A673 (cell line): ENCODE data around the gene TSHB. TPM values are rescaled to one million over a fixed set of nuclear protein-coding genes. Genes with fewer than 3 reads are reported as not detected.

Source experiments
- BruUV-seq: library from RNA; stranded (reverse); fragments of 400-500 nt; replicated peaks from 2 replicates; lab custom pipeline; 2021; lab: Mats Ljungman, UMichigan
- CTCF ChIA-PET: fragments of 300-600 bp; sonication (Branson Sonifier 250); formaldehyde crosslinking; loops from one replicate; lab custom pipeline; 2022; ENCODE audit warnings: antibody characterized with exemption; lab: Charles Lee
- POLR2A ChIA-PET: fragments of 300-600 bp; sonication (Branson Sonifier 250); formaldehyde crosslinking; loops from one replicate; lab custom pipeline; 2022; ENCODE audit warnings: antibody characterized with exemption; ENCODE audit not compliant: low non-redundant PET; lab: Charles Lee
- DNase-seq: peaks from one replicate; pipeline ENCODE4 v3.0.0-alpha.2; 2015; ENCODE audit warnings: low spot score
- H3K27ac ChIP-seq: fragments of 200-600 bp; sonication (generic); 2 replicates; pipeline ENCODE4 v1.5.1; 2016; ENCODE audit warnings: mixed run types, low read depth, mild to moderate bottlenecking, mixed read lengths, antibody characterized with exemption, low read length; ENCODE audit not compliant: poor library complexity, severe bottlenecking
- H3K27me3 ChIP-seq: fragments of 200-600 bp; sonication (generic); replicated peaks from 2 replicates; pipeline ENCODE4 v1.6.1; 2017; ENCODE audit warnings: mixed run types, low read depth, mild to moderate bottlenecking, mixed read lengths, antibody characterized with exemption, low read length; ENCODE audit not compliant: insufficient read depth, poor library complexity
- H3K36me3 ChIP-seq: fragments of 200-600 bp; sonication (generic); 2 replicates; pipeline ENCODE4 v1.6.1; 2016; ENCODE audit warnings: mixed run types, mild to moderate bottlenecking, mixed read lengths, antibody characterized with exemption, low read length; ENCODE audit not compliant: insufficient read depth, poor library complexity, severe bottlenecking
- H3K4me1 ChIP-seq: fragments of 200-600 bp; sonication (generic); 2 replicates; pipeline ENCODE4 v1.6.1; 2017; ENCODE audit warnings: mixed run types, mild to moderate bottlenecking, mixed read lengths, antibody characterized with exemption, low read length; ENCODE audit not compliant: insufficient read depth, poor library complexity, severe bottlenecking
- H3K4me3 ChIP-seq: fragments of 200-600 bp; sonication (generic); 2 replicates; pipeline ENCODE4 v1.5.1; 2016; ENCODE audit warnings: low read depth, mixed run types, mild to moderate bottlenecking, mixed read lengths, low read length; ENCODE audit not compliant: poor library complexity, severe bottlenecking
- H3K9me3 ChIP-seq: fragments of 200-600 bp; sonication (generic); 2 replicates; pipeline ENCODE4 v1.6.1; 2016; ENCODE audit warnings: mixed run types, low read depth, mild to moderate bottlenecking, mixed read lengths, antibody characterized with exemption, low read length; ENCODE audit not compliant: poor library complexity, severe bottlenecking
- EZH2 ChIP-seq: fragments of 200-600 bp; sonication (generic); IDR thresholded peaks from 2 replicates; pipeline ENCODE4 v1.6.1; 2017; ENCODE audit warnings: borderline replicate concordance, low read depth, mild to moderate bottlenecking, mixed read lengths, antibody characterized with exemption, low read length; ENCODE audit not compliant: poor library complexity, severe bottlenecking
- intact Hi-C: fragments of 100-400 bp; cut with micrococcal nuclease; formaldehyde crosslinking; loops from one replicate; pipeline ENCODE4 v1.10.0; 2022; ENCODE audit not compliant: unreplicated experiment
- total RNA-seq: library from RNA; stranded (reverse); gene quantifications from 2 replicates; pipeline ENCODE4 v1.2.3, GENCODE V29; 2021
- TF ChIP-seq, protein P1 (sequence below): fragments of 300-800, 200-600 bp; sonication (generic); conservative IDR thresholded peaks from 2 replicates; pipeline ENCODE4 v1.5.1; 2017; ENCODE audit warnings: low read depth, mild to moderate bottlenecking, antibody characterized with exemption, low read length, moderate library complexity, mixed read lengths

Gene TSHB
- total RNA-seq, 1 experiment from 2014 or later, result not detected

DNA sequence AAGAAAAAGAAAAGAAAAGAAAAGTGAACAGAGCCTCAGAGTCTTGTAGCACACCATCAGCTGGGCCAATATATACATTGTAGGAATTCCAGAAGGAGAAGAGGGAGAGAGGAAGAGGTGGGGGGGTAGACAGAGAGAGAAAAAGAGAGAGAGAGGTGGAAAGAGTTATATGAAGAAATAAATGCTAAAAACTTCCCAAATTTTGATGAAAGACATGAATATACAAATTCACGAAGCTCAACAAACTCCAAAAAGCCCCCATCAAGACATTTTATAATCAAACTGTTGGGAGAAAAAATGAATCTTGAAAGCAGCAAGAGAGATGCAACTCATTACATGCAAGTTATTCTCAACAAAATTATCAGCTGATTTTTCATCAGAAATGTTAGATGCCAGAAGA is 41.5 kb upstream of the TSHB start:
- no peak for DNase-seq
- Histone ChIP-seq H3K9me3 (peaks cover 18% of the 10 kb centered on the region), H3K36me3 (no peaks in the 10 kb centered on the region), H3K4me1 (no peaks in the 10 kb centered on the region), H3K27ac (no peak overlapping the region), H3K27me3 (peaks cover 9% of the 10 kb centered on the region), H3K4me3 (no peak overlapping the region)
- TF ChIP-seq EZH2, result no peak
- TF ChIP-seq, protein P1, sequence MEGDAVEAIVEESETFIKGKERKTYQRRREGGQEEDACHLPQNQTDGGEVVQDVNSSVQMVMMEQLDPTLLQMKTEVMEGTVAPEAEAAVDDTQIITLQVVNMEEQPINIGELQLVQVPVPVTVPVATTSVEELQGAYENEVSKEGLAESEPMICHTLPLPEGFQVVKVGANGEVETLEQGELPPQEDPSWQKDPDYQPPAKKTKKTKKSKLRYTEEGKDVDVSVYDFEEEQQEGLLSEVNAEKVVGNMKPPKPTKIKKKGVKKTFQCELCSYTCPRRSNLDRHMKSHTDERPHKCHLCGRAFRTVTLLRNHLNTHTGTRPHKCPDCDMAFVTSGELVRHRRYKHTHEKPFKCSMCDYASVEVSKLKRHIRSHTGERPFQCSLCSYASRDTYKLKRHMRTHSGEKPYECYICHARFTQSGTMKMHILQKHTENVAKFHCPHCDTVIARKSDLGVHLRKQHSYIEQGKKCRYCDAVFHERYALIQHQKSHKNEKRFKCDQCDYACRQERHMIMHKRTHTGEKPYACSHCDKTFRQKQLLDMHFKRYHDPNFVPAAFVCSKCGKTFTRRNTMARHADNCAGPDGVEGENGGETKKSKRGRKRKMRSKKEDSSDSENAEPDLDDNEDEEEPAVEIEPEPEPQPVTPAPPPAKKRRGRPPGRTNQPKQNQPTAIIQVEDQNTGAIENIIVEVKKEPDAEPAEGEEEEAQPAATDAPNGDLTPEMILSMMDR, result no peak
- BruUV-seq, result no TSS peak
- CTCF ChIA-PET, result no interaction called here
- intact Hi-C loops, result no loop called here
- POLR2A ChIA-PET, result no interaction called here

GRCh38 chr1:114997510-114998289 is 31.9 kb upstream of the TSHB start:
- ChIA-PET CTCF (no interaction called here), POLR2A (interaction anchor here (0.6 kb wide), 1 partner anchor 1148 kb away, joined by 3 read pairs; no protein-coding TSS in a partner anchor)
- no peak overlapping the region for H3K27ac ChIP-seq
- peaks cover 63% of the 10 kb centered on the region for H3K27me3 ChIP-seq
- DNase-seq, result no peak
- no peaks in the 10 kb centered on the region for H3K4me1 ChIP-seq
- H3K36me3 ChIP-seq, result no peaks in the 10 kb centered on the region
- no peak overlapping the region for H3K4me3 ChIP-seq
- no TSS peak for BruUV-seq
- TF ChIP-seq, protein P1, result no peak
- TF ChIP-seq EZH2, result no peak
- intact Hi-C loops, result no loop called here
- no peaks in the 10 kb centered on the region for H3K9me3 ChIP-seq

GRCh38 chr1:115006191-115006590 is 23.4 kb upstream of the TSHB start:
- Histone ChIP-seq H3K4me1 (no peaks in the 10 kb centered on the region), H3K27ac (no peak overlapping the region), H3K36me3 (no peaks in the 10 kb centered on the region), H3K4me3 (no peak overlapping the region), H3K27me3 (peaks cover 8% of the 10 kb centered on the region), H3K9me3 (no peaks in the 10 kb centered on the region)
- no TSS peak for BruUV-seq
- POLR2A ChIA-PET, result no interaction called here
- CTCF ChIA-PET, result no interaction called here
- no peak for DNase-seq
- TF ChIP-seq, protein P1, result no peak
- no peak for TF ChIP-seq EZH2
- intact Hi-C loops, result no loop called here
